ENCODE results near the gene UBE2N. TPM values are rescaled to one million over a fixed set of nuclear protein-coding genes. Genes with fewer than 3 reads are reported as not detected.
"Not testable (repeated sequence)": the region's sequence is repeated elsewhere in the genome, so short reads cannot be mapped to it uniquely, and the experiment has no call there.

The UBE2N gene
- total and polyA plus RNA-seq, 10 of the 15 experiments (the other 5 are each of a cell fraction or from before 2014, with no cell fraction given): 243 to 945 (median 443) TPM

DNA sequence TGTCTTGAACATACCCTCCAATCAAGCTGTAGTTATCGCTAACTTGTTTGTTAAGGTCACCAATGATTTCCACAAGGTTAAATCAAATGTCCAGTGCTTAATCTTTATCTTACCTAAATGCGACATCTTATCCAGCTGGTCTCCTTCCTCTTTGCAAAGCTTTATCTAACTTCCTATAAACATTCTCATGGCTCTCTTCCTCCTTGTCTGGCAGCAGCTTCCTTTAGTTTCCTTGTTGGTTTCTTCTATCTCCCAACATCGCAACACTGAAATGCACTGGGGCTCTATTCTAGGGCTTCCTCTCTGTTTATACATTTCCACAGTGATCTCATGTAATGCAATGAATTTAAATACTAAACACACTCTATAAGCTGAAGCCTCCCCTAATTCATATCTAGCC lies 28.7 kb downstream of the UBE2N start (continued):
- TF ChIP-seq SIX5 (IDR thresholded peaks at IDR 0.05; ENCODE audit: low read depth, low read length, severe bottlenecking): no peak

DNA sequence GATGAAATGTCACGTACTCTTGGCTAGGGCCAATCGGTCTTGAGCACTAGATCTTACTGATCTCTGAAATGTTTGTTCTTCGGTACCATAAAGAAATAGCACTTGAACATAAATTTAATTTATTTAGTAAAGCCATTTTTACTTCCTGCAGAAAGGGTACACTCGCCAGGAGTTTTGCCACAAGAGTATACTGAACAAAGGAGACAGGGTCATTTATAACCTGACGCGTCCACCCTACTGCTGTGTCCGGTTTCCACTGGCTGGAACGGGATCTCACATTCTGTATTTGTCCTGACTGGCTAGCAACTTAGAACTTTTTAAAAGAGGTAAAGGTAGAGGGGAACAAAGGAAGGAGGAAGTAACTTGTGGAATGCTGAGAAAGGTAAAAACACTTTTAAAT lies 29.4 kb downstream of the UBE2N start:
- H3K4me2 ChIP-seq (ENCODE audit: control insufficient read depth, insufficient read depth); in situ Hi-C loops (cut with MboI); ATAC-seq; DNase-seq (ENCODE audit: low read depth, low spot score); H2AFZ ChIP-seq (ENCODE audit: control insufficient read depth, low read depth, low read length); H3K9ac ChIP-seq (ENCODE audit: control insufficient read depth, insufficient read depth, low read length); H4K20me1 ChIP-seq (ENCODE audit: control insufficient read depth, insufficient read depth); H3K9me3 ChIP-seq (replicated peaks; ENCODE audit: control insufficient read depth, insufficient read depth, low read length); BruUV-seq (replicated peaks); intact Hi-C loops (cut with micrococcal nuclease; ENCODE audit: unreplicated experiment); H3K27me3 ChIP-seq (replicated peaks in 1 of 2; ENCODE audit: control insufficient read depth in 2 of 2, insufficient read depth in 2 of 2, low read length in 1 of 2); H3K27ac ChIP-seq (ENCODE audit: control insufficient read depth, insufficient read depth); H3K4me3 ChIP-seq; RAD21 ChIA-PET (ENCODE audit: unreplicated experiment); FAIRE-seq; POLR2A ChIA-PET: not testable (repeated sequence)
- ChIA-PET CTCF (interaction anchor here (1.2 to 8.8 kb wide), 3 partner anchors 10 to 424 kb away, joined by 3 to 166 read pairs (median 4); no protein-coding TSS in a partner anchor), SMC1A (ENCODE audit: uncharacterized antibody, unreplicated experiment) (interaction anchor here (0.6 to 4.1 kb wide), 5 partner anchors 9 to 433 kb away, joined by 3 to 36 read pairs (median 3); no protein-coding TSS in a partner anchor)
- peaks cover 1 to 14% of the 10 kb centered on the region in 2 experiments; a peak in 2 of 4 replicates for H3K36me3 ChIP-seq (ENCODE audit: control insufficient read depth in 2 of 2, insufficient read depth in 2 of 2, low read length in 1 of 2)
- 97% methylated on average over 8 of the region's 8 CpGs for WGBS (ENCODE audit: insufficient coverage, insufficient replicate concordance, low lambda C conversion rate, missing lambda C conversion rate)
- H3K4me1 ChIP-seq (ENCODE audit: control insufficient read depth, insufficient read depth, low read length): peaks cover 27% of the 10 kb centered on the region
- H3K79me2 ChIP-seq (ENCODE audit: control insufficient read depth, insufficient read depth, low read length): peaks cover 55% of the 10 kb centered on the region

DNA sequence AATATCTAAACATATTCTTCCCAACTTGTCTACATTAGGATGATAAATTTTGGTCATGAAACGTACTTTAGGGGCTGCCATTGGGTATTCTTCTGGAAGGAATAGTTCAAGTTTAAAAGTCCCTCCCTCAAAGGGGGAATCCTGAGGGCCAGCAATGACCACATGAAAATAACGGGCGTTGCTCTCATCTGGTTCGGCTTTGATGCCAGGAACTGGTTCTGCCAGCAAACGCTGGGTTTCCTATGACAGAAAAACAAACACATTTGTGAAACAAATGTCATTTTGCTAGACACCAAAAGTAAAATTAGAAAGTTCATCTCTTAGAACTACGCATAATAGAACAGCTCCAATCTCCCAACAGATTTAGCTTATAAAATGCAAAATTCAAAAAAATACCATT lies 30.7 kb downstream of the UBE2N start:
- DNase-seq (ENCODE audit: low read depth, low spot score); H3K27me3 ChIP-seq (replicated peaks in 1 of 2; ENCODE audit: control insufficient read depth in 2 of 2, insufficient read depth in 2 of 2, low read length in 1 of 2); in situ Hi-C loops (cut with MboI); BruUV-seq (replicated peaks); H3K9me3 ChIP-seq (replicated peaks; ENCODE audit: control insufficient read depth, insufficient read depth, low read length); H3K4me3 ChIP-seq; H3K4me2 ChIP-seq (ENCODE audit: control insufficient read depth, insufficient read depth); FAIRE-seq; H3K9ac ChIP-seq (ENCODE audit: control insufficient read depth, insufficient read depth, low read length); H3K27ac ChIP-seq (ENCODE audit: control insufficient read depth, insufficient read depth); ATAC-seq; H2AFZ ChIP-seq (ENCODE audit: control insufficient read depth, low read depth, low read length); H4K20me1 ChIP-seq (ENCODE audit: control insufficient read depth, insufficient read depth); intact Hi-C loops (cut with micrococcal nuclease; ENCODE audit: unreplicated experiment): not testable (repeated sequence)
- ChIA-PET POLR2A (interaction anchor here (0.9 kb wide), 2 partner anchors 26 to 424 kb away, joined by 3 read pairs; no protein-coding TSS in a partner anchor), CTCF (interaction anchor here (0.5 to 8.9 kb wide), 10 partner anchors 8 to 692 kb away, joined by 3 to 77 read pairs (median 4); no protein-coding TSS in a partner anchor), RAD21 (ENCODE audit: unreplicated experiment) (interaction anchor here (0.7 to 2.5 kb wide), 5 partner anchors 9 to 692 kb away, joined by 3 to 21 read pairs (median 4); partner anchors contain the start of gene MRPL42), SMC1A (ENCODE audit: uncharacterized antibody, unreplicated experiment) (interaction anchor here (0.6 to 4.7 kb wide), 12 partner anchors 10 to 626 kb away, joined by 3 to 39 read pairs (median 3); no protein-coding TSS in a partner anchor)
- WGBS (ENCODE audit: insufficient coverage, insufficient replicate concordance, low lambda C conversion rate, missing lambda C conversion rate): 41% methylated on average over 6 of the region's 6 CpGs
- H3K79me2 ChIP-seq (ENCODE audit: control insufficient read depth, insufficient read depth, low read length): peaks cover 42% of the 10 kb centered on the region
- H3K36me3 ChIP-seq (ENCODE audit: control insufficient read depth in 2 of 2, insufficient read depth in 2 of 2, low read length in 1 of 2): peaks cover 1 to 16% of the 10 kb centered on the region in 2 experiments; a peak in 2 of 4 replicates
- peaks cover 14% of the 10 kb centered on the region for H3K4me1 ChIP-seq (ENCODE audit: control insufficient read depth, insufficient read depth, low read length)

DNA sequence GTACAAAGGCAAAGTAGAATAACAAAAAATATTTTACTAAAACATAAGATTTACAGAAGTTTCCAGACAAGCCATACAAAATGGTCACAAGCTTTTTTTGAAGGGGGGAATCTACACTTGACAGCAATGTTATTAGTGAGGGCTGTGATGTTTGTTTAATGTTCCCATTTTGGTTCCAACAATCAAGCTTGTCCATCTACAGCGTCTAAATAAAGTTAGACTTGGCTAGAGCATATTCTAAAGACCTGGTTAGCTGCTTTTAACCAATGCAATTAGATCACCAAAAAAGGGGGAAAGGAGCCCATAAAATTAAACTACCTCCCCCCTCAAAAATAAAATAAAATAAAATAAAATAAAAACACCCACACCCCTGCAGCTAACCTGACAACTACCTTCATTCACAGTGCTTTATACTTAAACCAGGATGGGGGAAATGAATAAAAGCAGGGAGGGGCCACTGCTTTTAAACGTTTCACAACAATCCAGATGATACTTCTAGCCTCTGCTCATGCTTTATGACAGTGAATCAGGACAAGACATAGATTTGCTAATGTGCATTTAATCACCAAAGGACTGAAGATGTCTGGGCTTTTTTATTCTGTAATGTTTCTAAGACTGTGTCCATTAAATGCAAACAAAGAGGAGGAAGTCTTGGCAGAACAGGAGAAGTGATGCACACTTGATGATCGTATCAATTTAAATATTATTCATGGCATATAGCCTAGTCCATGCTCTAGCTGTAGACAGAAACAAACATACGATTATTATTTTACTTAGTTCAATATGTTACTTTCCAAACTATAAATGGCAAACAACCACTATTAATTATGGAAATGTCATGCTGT lies 32.2 kb downstream of the UBE2N start:
- CTCF ChIA-PET: interaction anchor here (1.0 to 8.9 kb wide), 10 partner anchors 11 to 693 kb away, joined by 3 to 77 read pairs (median 4); no protein-coding TSS in a partner anchor
- H3K9me3 ChIP-seq (replicated peaks; ENCODE audit: control insufficient read depth, insufficient read depth, low read length); H3K4me1 ChIP-seq (ENCODE audit: control insufficient read depth, insufficient read depth, low read length); FAIRE-seq; H3K27ac ChIP-seq (ENCODE audit: control insufficient read depth, insufficient read depth); H3K4me2 ChIP-seq (ENCODE audit: control insufficient read depth, insufficient read depth); ATAC-seq; H4K20me1 ChIP-seq (ENCODE audit: control insufficient read depth, insufficient read depth); H2AFZ ChIP-seq (ENCODE audit: control insufficient read depth, low read depth, low read length); DNase-seq (ENCODE audit: low read depth, low spot score); H3K27me3 ChIP-seq (replicated peaks in 1 of 2; ENCODE audit: control insufficient read depth in 2 of 2, insufficient read depth in 2 of 2, low read length in 1 of 2); H3K4me3 ChIP-seq; intact Hi-C loops (cut with micrococcal nuclease; ENCODE audit: unreplicated experiment); H3K9ac ChIP-seq (ENCODE audit: control insufficient read depth, insufficient read depth, low read length): not testable (repeated sequence)
- SMC1A ChIA-PET (ENCODE audit: uncharacterized antibody, unreplicated experiment): interaction anchor here (1.3 to 4.7 kb wide), 4 partner anchors 12 to 422 kb away, joined by 4 to 39 read pairs (median 7); no protein-coding TSS in a partner anchor
- POLR2A ChIA-PET: interaction anchor here (0.5 to 1.7 kb wide), 2 partner anchors 10 to 406 kb away, joined by 3 to 7 read pairs; no protein-coding TSS in a partner anchor
- Histone ChIP-seq H3K79me2 (ENCODE audit: control insufficient read depth, insufficient read depth, low read length) (peaks cover 27% of the 10 kb centered on the region), H3K36me3 (ENCODE audit: control insufficient read depth in 2 of 2, insufficient read depth in 2 of 2, low read length in 1 of 2) (peaks cover 1 to 19% of the 10 kb centered on the region in 2 experiments; a peak in 3 of 4 replicates)
- RAD21 ChIA-PET (ENCODE audit: unreplicated experiment): interaction anchor here (1.2 to 2.5 kb wide), 4 partner anchors 11 to 383 kb away, joined by 3 to 21 read pairs (median 7); no protein-coding TSS in a partner anchor
- BruUV-seq (replicated peaks): TSS peak; percentile 49
- 72% methylated on average over 4 of the region's 4 CpGs for WGBS (ENCODE audit: insufficient coverage, insufficient replicate concordance, low lambda C conversion rate, missing lambda C conversion rate)
- in situ Hi-C loops (cut with MboI): loop anchor here (5.0 kb wide), 1 partner anchor 627 kb away; no protein-coding TSS in a partner anchor
